A172 (cell line): ENCODE results near the gene CACNA1G. TPM values are rescaled to one million over a fixed set of nuclear protein-coding genes. Genes with fewer than 3 reads are reported as not detected.

ENCODE experiments used
- DNase-seq: peaks from one replicate; pipeline ENCODE4 v3.0.0-alpha.2; 2015; ENCODE audit warnings: low spot score
- total RNA-seq: library from RNA; depleted of rRNA; stranded (reverse); fragments of >200 nt; shearing (Covaris generic); gene quantifications from 2 replicates; pipeline ENCODE4 v1.2.3, GENCODE V29; 2014; rRNA removed

The CACNA1G gene
- total RNA-seq, 1 experiment from 2014 or later = 0.81 TPM

- no peak for DNase-seq
These were observed 111.6 kb downstream of the CACNA1G start for GRCh38 chr17:50672071-50672470.

GRCh38 chr17:50672831-50673551 is 112.5 kb downstream of the CACNA1G start:
- peak; percentile 32 for DNase-seq

- DNase-seq = no peak
These were observed 114.7 kb downstream of the CACNA1G start for GRCh38 chr17:50675190-50675589.

- DNase-seq = no peak
These were observed 115.1 kb downstream of the CACNA1G start for GRCh38 chr17:50675627-50676026.

- no peak for DNase-seq
These were observed 115.8 kb downstream of the CACNA1G start for GRCh38 chr17:50676065-50676975.

Other genes with a start within 250 kb of the CACNA1G start
- gene XYLT2, start 214.6 kb upstream of the CACNA1G start, total RNA-seq = 49.0 and 51.0 TPM in 2 replicates
- 109 and 138 TPM in 2 replicates for gene MRPL27, start 187.5 kb upstream of the CACNA1G start, total RNA-seq
- gene EME1, start 187.5 kb upstream of the CACNA1G start, total RNA-seq = 12.8 and 15.8 TPM in 2 replicates
- gene LRRC59, start 163.2 kb upstream of the CACNA1G start, total RNA-seq = 259 and 262 TPM in 2 replicates
- 40.4 and 41.0 TPM in 2 replicates for gene ACSF2, start 134.5 kb upstream of the CACNA1G start, total RNA-seq
- not detected in 2 replicates for gene CHAD, start 91.8 kb upstream of the CACNA1G start, total RNA-seq
- 16.0 and 16.6 TPM in 2 replicates for gene RSAD1, start 81.9 kb upstream of the CACNA1G start, total RNA-seq
- gene MYCBPAP, start 52.3 kb upstream of the CACNA1G start, total RNA-seq = not detected in 2 replicates
- gene EPN3, start 28.0 kb upstream of the CACNA1G start, total RNA-seq = 0.14 TPM in 1 of 2 replicates, not detected in the other
- 80.7 and 97.7 TPM in 2 replicates for gene SPATA20, start 13.5 kb upstream of the CACNA1G start, total RNA-seq
- 28.1 and 35.0 TPM in 2 replicates for gene ABCC3, start 74.2 kb downstream of the CACNA1G start, total RNA-seq
- gene ANKRD40, start 147.2 kb downstream of the CACNA1G start, total RNA-seq = 43.4 and 54.6 TPM in 2 replicates
- gene LUC7L3, start 158.9 kb downstream of the CACNA1G start, total RNA-seq = 58.6 and 63.2 TPM in 2 replicates
- gene ANKRD40CL, start 206.8 kb downstream of the CACNA1G start, total RNA-seq = not detected in 2 replicates